Skeletal muscle cell (primary cell): Measurements from ENCODE around the gene LRCH1.
A peak's percentile ranks its signal among the peaks of the same experiment; 100 is the strongest.
"Not testable (repeated sequence)": the region's sequence is repeated elsewhere in the genome, so short reads cannot be mapped to it uniquely, and the experiment has no call there.

Experiments used
- DNase-seq: peaks from one replicate; pipeline ENCODE4 v3.0.0-alpha.2; 2010; ENCODE audit warnings: low read depth
- H3K4me3 ChIP-seq: 2 replicates; pipeline ENCODE4 v1.5.1; 2011; ENCODE audit warnings: low read depth, mild to moderate bottlenecking, control low read depth, low read length, moderate library complexity

Gene LRCH1

GRCh38 chr13:46754812-46755211 is 201.8 kb downstream of the LRCH1 start:
- no peak for DNase-seq
- H3K4me3 ChIP-seq = no peak overlapping the region

GRCh38 chr13:46755508-46755907 is 202.5 kb downstream of the LRCH1 start:
- not testable (repeated sequence) for DNase-seq, H3K4me3 ChIP-seq

DNA sequence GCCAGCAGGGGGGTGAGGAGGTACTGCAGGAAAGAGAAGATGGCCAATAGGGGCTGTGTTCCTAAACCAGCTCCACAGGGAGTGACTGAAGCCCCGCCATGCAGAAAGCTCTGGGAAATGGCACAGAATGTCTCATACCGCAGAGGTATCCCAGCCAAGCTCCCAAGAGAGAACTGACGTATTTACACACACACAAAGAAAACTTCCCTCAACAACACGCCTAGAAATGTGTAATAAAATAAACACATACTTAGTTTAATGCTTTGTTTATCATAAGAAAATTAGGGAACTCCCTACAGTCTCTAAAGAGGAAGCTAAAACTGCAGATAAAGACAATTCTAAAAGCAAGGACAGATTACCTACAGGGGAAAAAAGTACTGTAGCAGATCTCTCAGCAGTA is 204.0 kb downstream of the LRCH1 start:
- DNase-seq = peak; percentile 67
- H3K4me3 ChIP-seq = no peak overlapping the region

- DNase-seq = no peak
- no peak overlapping the region for H3K4me3 ChIP-seq
Observed at GRCh38 chr13:46757640-46758039, 204.7 kb downstream of the LRCH1 start.

GRCh38 chr13:46759846-46760245 is 206.9 kb downstream of the LRCH1 start:
- peak; percentile 24 for DNase-seq
- H3K4me3 ChIP-seq = no peak overlapping the region

DNA sequence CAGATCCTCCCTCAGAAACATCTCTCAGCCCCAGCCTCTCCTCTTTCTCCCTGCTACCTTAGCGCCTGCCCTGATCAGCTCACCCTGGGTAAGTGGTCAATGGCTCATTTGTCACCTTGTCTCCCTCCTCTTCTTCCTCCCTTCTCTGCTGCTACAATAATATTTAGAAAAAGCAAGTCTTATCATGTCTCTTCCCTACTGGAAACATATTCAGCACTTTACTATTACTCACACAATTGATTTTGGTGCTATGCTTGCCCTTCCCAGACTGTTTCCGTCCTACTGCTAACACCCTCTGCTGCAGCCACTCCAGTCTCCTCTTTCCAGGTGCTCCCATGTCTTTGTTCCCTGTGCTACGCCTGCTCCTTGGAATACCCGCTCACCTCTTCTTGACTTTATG is 208.2 kb downstream of the LRCH1 start:
- no peak for DNase-seq
- no peak overlapping the region for H3K4me3 ChIP-seq

DNA sequence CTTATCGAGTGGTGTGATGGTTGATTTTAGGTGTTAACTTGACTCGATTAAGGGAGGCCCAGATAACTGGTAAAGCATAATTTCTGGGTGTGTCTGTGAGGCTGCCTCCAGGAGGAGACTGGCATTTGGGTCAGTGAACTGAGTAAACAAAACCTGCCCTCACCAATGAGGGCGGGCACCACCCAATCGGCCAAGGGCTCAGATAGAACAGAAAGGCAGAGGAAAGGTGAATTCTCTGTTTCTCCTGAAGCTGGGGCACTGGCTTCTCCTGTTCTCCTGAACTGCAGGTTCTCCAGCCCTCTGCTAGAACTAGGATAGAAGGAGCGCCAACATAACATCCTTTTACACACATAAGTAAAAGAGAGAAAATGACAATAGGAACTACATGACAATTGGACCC is 208.9 kb downstream of the LRCH1 start:
- H3K4me3 ChIP-seq = no peak overlapping the region
- no peak for DNase-seq

DNA sequence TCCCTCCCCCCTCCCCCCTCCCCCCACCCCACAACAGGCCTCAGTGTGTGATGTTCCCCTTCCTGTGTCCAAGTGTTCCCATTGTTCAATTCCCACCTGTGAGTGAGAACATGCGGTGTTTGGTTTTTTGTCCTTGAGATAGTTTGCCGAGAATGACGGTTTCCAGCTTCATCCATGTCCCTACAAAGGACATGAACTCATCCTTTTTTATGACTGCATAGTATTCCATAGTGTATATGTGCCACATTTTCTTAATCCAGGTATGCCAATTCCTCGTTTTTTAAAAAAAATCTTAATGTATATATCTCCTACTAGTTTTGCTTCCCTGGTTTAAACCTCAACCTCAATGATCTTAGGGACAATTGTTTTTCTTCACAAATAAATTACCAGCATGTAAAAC is 217.0 kb downstream of the LRCH1 start:
- H3K4me3 ChIP-seq = not testable (repeated sequence)

GRCh38 chr13:46771693-46772092 is 218.7 kb downstream of the LRCH1 start:
- no peak overlapping the region for H3K4me3 ChIP-seq
- no peak for DNase-seq

More for the DNA sequence above, 217.0 kb downstream of the LRCH1 start:
- not testable (repeated sequence) for DNase-seq

DNA sequence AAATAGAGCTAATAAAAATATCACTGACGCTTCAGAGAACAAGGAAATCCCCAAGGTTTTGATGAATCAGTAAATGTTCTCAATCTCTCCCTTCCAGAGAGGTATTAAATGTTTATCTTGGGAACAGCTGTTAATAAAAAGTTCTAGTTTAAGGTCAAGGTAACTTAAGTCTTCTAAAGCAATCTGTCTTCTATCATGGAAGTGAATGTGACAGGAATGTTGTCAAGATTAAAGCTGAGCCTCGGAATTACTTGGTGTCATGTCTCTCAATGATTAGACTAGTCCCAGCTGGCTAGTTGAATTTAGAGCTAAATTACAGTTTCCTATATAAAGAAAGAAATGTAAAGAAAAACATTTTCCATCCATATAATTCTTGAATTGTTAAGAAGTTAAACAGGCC is 220.6 kb downstream of the LRCH1 start:
- no peak overlapping the region for H3K4me3 ChIP-seq
- DNase-seq = no peak

DNA sequence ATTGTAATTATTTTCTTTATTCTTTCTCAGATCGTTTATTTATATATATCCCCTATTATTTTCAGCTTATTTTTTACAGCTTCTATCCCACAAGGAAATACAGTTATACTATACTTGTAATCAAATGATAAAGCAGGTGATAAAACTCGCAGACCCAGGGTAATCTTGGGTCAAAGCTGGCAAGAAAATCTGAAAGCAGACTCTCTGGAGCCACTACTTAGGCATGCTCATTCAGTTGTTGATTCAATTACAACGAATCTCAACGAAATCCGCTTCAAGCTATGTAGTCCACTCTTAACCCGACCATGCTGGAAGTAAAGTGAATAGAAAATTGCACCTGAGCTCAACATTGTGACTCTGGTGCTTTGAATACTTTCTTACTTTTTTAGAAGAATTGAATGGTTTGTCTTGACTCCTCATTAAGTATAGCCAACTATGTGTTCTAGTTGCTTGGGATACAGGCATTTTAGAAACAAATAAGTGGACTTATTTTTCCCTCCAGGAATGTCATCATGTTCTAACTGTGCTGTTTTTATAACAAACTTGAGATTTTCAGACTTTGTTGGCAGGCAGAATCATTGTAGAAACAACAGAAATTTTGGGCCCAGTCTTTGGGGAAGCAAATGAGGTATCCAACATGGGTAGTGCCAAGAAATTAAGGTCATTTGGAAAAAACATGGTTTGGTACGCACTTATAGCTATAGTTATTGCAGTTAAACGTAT is 222.6 kb downstream of the LRCH1 start:
- DNase-seq = no peak
- H3K4me3 ChIP-seq = no peak overlapping the region

- H3K4me3 ChIP-seq = no peak overlapping the region
- DNase-seq = no peak
Observed at GRCh38 chr13:46778095-46778494, 225.1 kb downstream of the LRCH1 start.

DNA sequence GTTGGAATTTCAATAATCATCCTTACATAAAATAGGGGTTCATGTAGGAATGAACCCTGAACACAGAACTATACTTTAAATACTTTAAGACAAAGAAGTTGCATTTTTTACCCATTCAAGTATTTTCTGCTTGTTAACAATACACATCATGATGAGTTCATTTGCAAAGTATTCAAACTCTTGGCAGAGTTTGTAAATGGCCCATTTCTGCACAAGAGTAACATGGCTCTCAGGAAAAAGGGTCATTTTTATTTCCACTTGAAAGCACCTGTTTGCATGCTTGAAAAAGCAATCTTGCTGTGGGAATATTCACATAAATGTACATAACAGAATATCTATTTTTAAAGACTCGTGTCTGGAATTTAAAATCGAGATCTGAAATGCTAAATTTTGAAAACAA is 225.9 kb downstream of the LRCH1 start:
- no peak overlapping the region for H3K4me3 ChIP-seq
- no peak for DNase-seq

DNA sequence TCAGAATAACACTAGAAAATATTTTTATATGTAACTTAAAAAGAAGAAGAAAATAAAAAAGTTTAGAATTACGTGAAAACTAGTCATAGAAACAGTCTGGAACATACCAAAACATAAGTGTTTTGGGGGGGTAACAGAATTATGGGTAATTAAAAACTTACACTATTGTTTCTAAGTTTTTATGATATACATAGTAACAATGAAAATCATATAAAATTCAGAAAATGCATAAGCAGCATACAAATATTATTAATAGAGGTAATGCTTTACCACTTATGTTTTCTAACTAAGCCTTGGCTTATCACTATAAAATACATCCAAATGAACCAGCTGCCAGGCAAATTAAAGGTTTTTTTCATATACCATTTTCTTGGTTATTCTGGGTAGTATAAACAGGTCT is 229.1 kb downstream of the LRCH1 start:
- H3K4me3 ChIP-seq = no peak overlapping the region
- DNase-seq = no peak

DNA sequence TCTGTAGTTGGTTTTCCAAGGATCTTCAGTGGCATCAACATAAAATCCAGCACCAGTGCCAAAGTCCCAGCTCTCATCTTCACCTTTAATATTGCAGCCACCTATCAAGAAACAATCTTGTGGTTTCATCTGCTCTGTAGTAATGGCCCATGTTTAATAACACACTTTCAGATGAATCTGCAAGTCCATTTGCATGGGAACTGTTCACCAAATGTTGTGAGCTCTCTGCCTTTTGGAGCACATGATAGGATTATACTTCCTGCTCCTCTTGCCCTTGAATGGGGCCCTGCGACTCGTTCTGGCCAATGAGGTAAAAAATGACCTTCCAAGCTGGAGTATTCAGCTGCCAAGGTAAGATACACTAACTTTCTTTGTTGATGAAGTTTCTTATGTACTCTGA is 229.7 kb downstream of the LRCH1 start:
- H3K4me3 ChIP-seq = no peak overlapping the region
- DNase-seq = no peak

DNA sequence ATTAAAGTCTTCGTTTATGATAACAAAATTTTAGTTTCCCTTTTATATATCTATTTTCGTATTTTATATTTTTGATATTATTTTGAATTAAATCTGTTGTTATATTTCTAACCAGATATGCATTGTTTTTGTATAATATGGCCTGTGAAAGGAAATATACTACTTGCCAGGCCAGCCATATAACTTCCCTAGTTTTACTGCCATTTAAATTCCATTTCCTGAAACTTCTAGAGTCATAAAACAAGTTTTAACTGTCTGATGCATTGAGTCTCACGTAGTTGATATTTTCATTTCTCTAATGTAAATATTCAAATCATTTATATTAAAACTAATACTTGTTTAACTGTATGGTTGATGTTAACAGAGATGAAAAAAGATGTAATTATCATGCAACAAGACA is 230.5 kb downstream of the LRCH1 start:
- no peak for DNase-seq

GRCh38 chr13:46795321-46795720 is 242.4 kb downstream of the LRCH1 start:
- no peak for DNase-seq
- no peak overlapping the region for H3K4me3 ChIP-seq

More for the DNA sequence above, 230.5 kb downstream of the LRCH1 start:
- no peak overlapping the region for H3K4me3 ChIP-seq

DNA sequence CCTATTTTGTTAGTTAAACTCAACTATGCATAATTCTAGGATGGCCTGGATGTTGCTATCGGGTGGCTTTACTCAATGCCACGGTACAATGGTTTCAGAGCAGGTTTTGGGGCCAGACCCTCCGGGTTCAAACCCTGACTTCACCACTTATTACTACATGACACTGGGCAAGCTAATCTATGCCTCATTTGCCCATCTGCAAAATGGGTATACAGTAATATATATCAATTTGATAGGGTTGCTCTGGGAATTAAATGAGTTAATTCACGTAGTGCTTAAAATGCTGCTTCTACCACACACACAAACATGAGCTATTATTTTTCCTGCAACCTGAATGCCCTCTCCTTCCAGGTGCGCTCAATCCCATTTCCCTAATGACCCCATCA is 243.2 kb downstream of the LRCH1 start:
- no peak for DNase-seq

GRCh38 chr13:46796515-46797474 is 243.8 kb downstream of the LRCH1 start, which contains the start of gene ESD:
TSS of gene ESD (minus strand) at chr13:46797161. CDS start at chr13:46791413, 5,748 bp downstream.
- peak within 1 kb of the TSS; percentile 72 for H3K4me3 ChIP-seq
- DNase-seq = peak; percentile 70

More for the DNA sequence above, 243.2 kb downstream of the LRCH1 start:
- peak overlapping the region; percentile 72 for H3K4me3 ChIP-seq

DNA sequence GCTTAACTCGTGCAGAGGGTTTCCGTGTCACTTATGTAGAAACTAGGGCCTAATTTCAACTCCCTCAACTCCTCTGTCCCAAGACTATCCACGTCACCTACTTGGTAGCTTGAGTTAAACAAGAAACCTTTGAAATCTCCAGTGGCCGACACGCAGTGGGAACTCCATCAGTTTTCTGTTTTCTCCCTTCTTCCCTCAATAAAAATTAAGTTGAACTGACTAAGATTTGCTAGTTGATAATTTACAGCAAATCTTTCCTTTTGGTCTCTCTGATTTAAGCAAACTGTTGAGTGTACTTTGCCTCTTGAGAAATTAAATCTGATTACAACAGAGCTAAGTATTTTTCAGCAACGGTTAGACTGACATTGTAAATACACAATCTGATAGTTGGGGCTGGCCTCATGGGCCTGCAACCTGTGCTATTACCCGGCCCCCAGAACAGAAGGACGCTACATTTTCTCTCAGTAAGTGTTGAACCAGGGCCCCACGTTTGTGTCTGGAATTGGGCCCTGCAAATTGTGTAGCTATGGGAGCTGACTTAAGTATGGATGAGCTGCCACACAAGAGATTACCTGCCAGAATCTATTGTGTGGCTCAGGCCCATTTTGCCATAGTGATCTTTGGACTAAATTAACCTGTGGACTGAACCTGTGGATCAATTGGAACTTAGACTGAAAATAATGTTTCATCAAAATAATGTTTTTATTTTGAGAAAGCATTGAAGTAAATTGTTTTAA is 244.7 kb downstream of the LRCH1 start:
- H3K4me3 ChIP-seq = peak overlapping the region; percentile 72
- DNase-seq = no peak
